Stimulated activated CD4-positive, alpha-beta T cell treated with anti-CD3 and anti-CD28 coated beads, TNF-alpha, amount 100 ng/mL, for 1 hour (primary cell): Measurements from ENCODE around the gene TYRO3.
"Not testable (repeated sequence)": the region's sequence is repeated elsewhere in the genome, so short reads cannot be mapped to it uniquely, and the experiment has no call there.

Source experiments
- DNase-seq, 3 donors: peaks; one replicate each; pipeline ENCODE4 v3.0.0-alpha.2; 2020; ENCODE audit warnings: low read depth in 3 of 3, low spot score in 1 of 3

Gene TYRO3

GRCh38 chr15:41572866-41573265 is 13.9 kb downstream of the TYRO3 start:
- no peak for DNase-seq

- DNase-seq = no peak
Observed at GRCh38 chr15:41573396-41573795, 14.4 kb downstream of the TYRO3 start.

- DNase-seq = no peak
Observed at GRCh38 chr15:41574158-41574557, 15.1 kb downstream of the TYRO3 start.

GRCh38 chr15:41575282-41575681 is 16.3 kb downstream of the TYRO3 start:
- no peak for DNase-seq

- DNase-seq = no peak
Observed at GRCh38 chr15:41577863-41578735, 19.1 kb downstream of the TYRO3 start.

- DNase-seq = no peak
Observed at GRCh38 chr15:41578736-41579383, 19.8 kb downstream of the TYRO3 start.

GRCh38 chr15:41581110-41581509 is 22.1 kb downstream of the TYRO3 start:
- DNase-seq = no peak

- no peak for DNase-seq
Observed at GRCh38 chr15:41583795-41584194, 24.8 kb downstream of the TYRO3 start.

GRCh38 chr15:41584636-41585126 is 25.7 kb downstream of the TYRO3 start:
- no peak for DNase-seq

- peak in 1 of 3 donors; percentile 18 for DNase-seq
Observed at GRCh38 chr15:41585127-41586047, 26.4 kb downstream of the TYRO3 start.

- DNase-seq = not testable (repeated sequence)
Observed at GRCh38 chr15:41586531-41587282, 27.7 kb downstream of the TYRO3 start.

GRCh38 chr15:41589018-41589417 is 30.0 kb downstream of the TYRO3 start:
- not testable (repeated sequence) for DNase-seq

- DNase-seq = not testable (repeated sequence)
Observed at GRCh38 chr15:41589571-41589970, 30.6 kb downstream of the TYRO3 start.

- DNase-seq = not testable (repeated sequence)
Observed at GRCh38 chr15:41591217-41591616, 32.2 kb downstream of the TYRO3 start.

GRCh38 chr15:41592718-41593117 is 33.7 kb downstream of the TYRO3 start:
- not testable (repeated sequence) for DNase-seq

- no peak for DNase-seq
Observed at GRCh38 chr15:41594801-41595746, 36.1 kb downstream of the TYRO3 start.

GRCh38 chr15:41596972-41597371 is 38.0 kb downstream of the TYRO3 start:
- no peak for DNase-seq

- DNase-seq = no peak
Observed at GRCh38 chr15:41597787-41598186, 38.8 kb downstream of the TYRO3 start.

- DNase-seq = no peak
Observed at GRCh38 chr15:41599061-41599460, 40.0 kb downstream of the TYRO3 start.
